Fibroblast of skin of right quadriceps (primary cell): ENCODE results near the gene PDGFC.
"Not testable (repeated sequence)": the region's sequence is repeated elsewhere in the genome, so short reads cannot be mapped to it uniquely, and the experiment has no call there.

Experiments used
- DNase-seq: peaks from one replicate; pipeline ENCODE4 v3.0.0-alpha.2; 2013

PDGFC gene

GRCh38 chr4:156896527-156896926 lies 75.1 kb downstream of the PDGFC start:
- no peak for DNase-seq

GRCh38 chr4:156894234-156894633 lies 77.4 kb downstream of the PDGFC start:
- DNase-seq, result no peak

GRCh38 chr4:156892805-156893204 lies 78.8 kb downstream of the PDGFC start:
- DNase-seq, result peak; percentile 8

- peak; percentile 45 for DNase-seq
These were observed 81.7 kb downstream of the PDGFC start for GRCh38 chr4:156889616-156890594.

GRCh38 chr4:156888762-156889161 lies 82.8 kb downstream of the PDGFC start:
- DNase-seq, result peak; percentile 86

- no peak for DNase-seq
These were observed 85.1 kb downstream of the PDGFC start for GRCh38 chr4:156886481-156886880.

GRCh38 chr4:156885374-156885773 lies 86.2 kb downstream of the PDGFC start:
- DNase-seq, result no peak

GRCh38 chr4:156884183-156884582 lies 87.4 kb downstream of the PDGFC start:
- no peak for DNase-seq

- DNase-seq, result no peak
These were observed 95.9 kb downstream of the PDGFC start for GRCh38 chr4:156875704-156876103.

GRCh38 chr4:156875055-156875454 lies 96.5 kb downstream of the PDGFC start:
- DNase-seq, result no peak

GRCh38 chr4:156873799-156874198 lies 97.8 kb downstream of the PDGFC start:
- DNase-seq, result no peak

GRCh38 chr4:156870861-156871260 lies 100.7 kb downstream of the PDGFC start:
- no peak for DNase-seq

- DNase-seq, result peak; percentile 63
These were observed 101.5 kb downstream of the PDGFC start for GRCh38 chr4:156870131-156870530.

GRCh38 chr4:156866088-156866487 lies 105.5 kb downstream of the PDGFC start:
- not testable (repeated sequence) for DNase-seq

GRCh38 chr4:156865451-156865850 lies 106.1 kb downstream of the PDGFC start:
- peak; percentile 71 for DNase-seq

- DNase-seq, result no peak
These were observed 113.5 kb downstream of the PDGFC start for GRCh38 chr4:156858071-156858470.

- DNase-seq, result peak; percentile 15
These were observed 132.8 kb downstream of the PDGFC start for GRCh38 chr4:156838761-156839160.

GRCh38 chr4:156837625-156838345 lies 133.8 kb downstream of the PDGFC start:
- no peak for DNase-seq

GRCh38 chr4:156832886-156833285 lies 138.7 kb downstream of the PDGFC start:
- DNase-seq, result no peak

- peak; percentile 52 for DNase-seq
These were observed 141.2 kb downstream of the PDGFC start for GRCh38 chr4:156830351-156830750.

GRCh38 chr4:156829201-156829873 lies 142.3 kb downstream of the PDGFC start:
- peak; percentile 43 for DNase-seq

GRCh38 chr4:156827519-156827918 lies 144.1 kb downstream of the PDGFC start:
- DNase-seq, result no peak

- no peak for DNase-seq
These were observed 146.5 kb downstream of the PDGFC start for GRCh38 chr4:156825074-156825473.
